BE2C (cell line): ENCODE measurements around the gene BCL2A1.

Experiments used
- DNase-seq: peaks from one replicate; pipeline ENCODE4 v3.0.0-alpha.2; 2020
- H3K27me3 ChIP-seq: fragments of 250-450 bp; sonication (Bioruptor Pico); 2 replicates; pipeline ENCODE4 v1.5.1; 2020; ENCODE audit warnings: mild to moderate bottlenecking
- H3K36me3 ChIP-seq: fragments of 250-450 bp; sonication (Bioruptor Pico); 2 replicates; pipeline ENCODE4 v1.5.1; 2020; ENCODE audit warnings: mild to moderate bottlenecking
- H3K4me1 ChIP-seq: fragments of 250-450 bp; sonication (Bioruptor Pico); 2 replicates; pipeline ENCODE4 v1.5.1; 2020
- H3K4me3 ChIP-seq: 2 replicates; pipeline ENCODE4 v1.5.1; 2011; ENCODE audit warnings: low read depth, low read length
- H3K9me3 ChIP-seq: fragments of 250-450 bp; sonication (Bioruptor Pico); 2 replicates; pipeline ENCODE4 v1.5.1; 2020
- CTCF ChIP-seq: IDR thresholded peaks from 2 replicates; pipeline ENCODE4 v1.5.1; 2012; ENCODE audit warnings: mild to moderate bottlenecking, low read depth, low read length

The BCL2A1 gene

GRCh38 chr15:79924379-79924778, 46.6 kb downstream of the BCL2A1 start:
- Histone ChIP-seq H3K4me1 (no peaks in the 10 kb centered on the region), H3K9me3 (no peaks in the 10 kb centered on the region), H3K36me3 (peaks cover 14% of the 10 kb centered on the region), H3K4me3 (peak overlapping the region; percentile 95), H3K27me3 (no peaks in the 10 kb centered on the region)
- no peak for TF ChIP-seq CTCF
- DNase-seq = no peak

GRCh38 chr15:79923515-79924169, 47.4 kb downstream of the BCL2A1 start:
- H3K9me3 ChIP-seq = peaks cover 3% of the 10 kb centered on the region; the same call in 1 of the 2 replicates
- peak; percentile 98 for DNase-seq
- no peak for TF ChIP-seq CTCF
- H3K27me3 ChIP-seq = no peaks in the 10 kb centered on the region
- peak overlapping the region; percentile 95 for H3K4me3 ChIP-seq
- H3K36me3 ChIP-seq = peaks cover 19% of the 10 kb centered on the region
- no peaks in the 10 kb centered on the region for H3K4me1 ChIP-seq

GRCh38 chr15:79923079-79923514, 47.9 kb downstream of the BCL2A1 start:
- Histone ChIP-seq H3K36me3 (peaks cover 20% of the 10 kb centered on the region), H3K4me1 (no peaks in the 10 kb centered on the region), H3K9me3 (peaks cover 5% of the 10 kb centered on the region), H3K27me3 (no peaks in the 10 kb centered on the region), H3K4me3 (peak overlapping the region; percentile 95)
- TF ChIP-seq CTCF = no peak
- peak; percentile 79 for DNase-seq

- DNase-seq = no peak
- Histone ChIP-seq H3K4me3 (peak overlapping the region; percentile 95), H3K36me3 (peaks cover 25% of the 10 kb centered on the region), H3K9me3 (peaks cover 7% of the 10 kb centered on the region), H3K27me3 (no peaks in the 10 kb centered on the region), H3K4me1 (no peaks in the 10 kb centered on the region)
- TF ChIP-seq CTCF = no peak
These were observed 48.4 kb downstream of the BCL2A1 start for GRCh38 chr15:79922512-79923078.

- no peak overlapping the region for H3K4me3 ChIP-seq
- no peak for DNase-seq
- no peaks in the 10 kb centered on the region for H3K4me1 ChIP-seq
- H3K36me3 ChIP-seq = peaks cover 34% of the 10 kb centered on the region
- TF ChIP-seq CTCF = no peak
- peaks cover 15% of the 10 kb centered on the region for H3K9me3 ChIP-seq
- no peaks in the 10 kb centered on the region for H3K27me3 ChIP-seq
These were observed 51.1 kb downstream of the BCL2A1 start for GRCh38 chr15:79919749-79920511.
